Measurements from ENCODE around the gene RAB3C.

GRCh38 chr5:58598440-58598839, 15.6 kb downstream of the RAB3C start:
- TF ChIP-seq CTCF (IDR thresholded peaks at IDR 0.05), result no peak
- TF ChIP-seq POLR2A (IDR thresholded peaks at IDR 0.05), result no peak
- TF ChIP-seq EP300 (IDR thresholded peaks at IDR 0.05), result no peak
